ENCODE measurements around the gene FYB1. TPM values are rescaled to one million over a fixed set of nuclear protein-coding genes. Genes with fewer than 3 reads are reported as not detected.

The FYB1 gene
- total and polyA plus RNA-seq, 2 of the 4 experiments (the other 2 are of a cell fraction) = not detected

- no peak for TF ChIP-seq POLR2A (IDR thresholded peaks at IDR 0.05; ENCODE audit: low read depth, low read length)
- no peak for TF ChIP-seq BHLHE40 (IDR thresholded peaks at IDR 0.05; ENCODE audit: low read depth, low read length)
These were observed 142.3 kb downstream of the FYB1 start (continued) for GRCh38 chr5:39076757-39077728.

- no peak for ATAC-seq (ENCODE audit: low read depth)
- dilution Hi-C loops (cut with HindIII; ENCODE audit: low sequenced_read_pairs, unreplicated experiment) = no loop called here
- no peak for TF ChIP-seq RFX5 (IDR thresholded peaks at IDR 0.05; ENCODE audit: low read depth, low read length)
- TF ChIP-seq CHD1 (IDR thresholded peaks at IDR 0.05; ENCODE audit: low read depth, low read length) = no peak
- no peak for TF ChIP-seq ELK1 (IDR thresholded peaks at IDR 0.05; ENCODE audit: borderline replicate concordance, low read depth, low read length)
- TF ChIP-seq RAD21 (IDR thresholded peaks at IDR 0.05; ENCODE audit: low read length) = no peak
- no peak for TF ChIP-seq NFE2L2 (IDR thresholded peaks at IDR 0.05; ENCODE audit: low read depth, low read length)
- no peak for TF ChIP-seq CEBPB (IDR thresholded peaks at IDR 0.05; ENCODE audit: low read depth, low read length)
- TF ChIP-seq MAFK (IDR thresholded peaks at IDR 0.05; ENCODE audit: low read depth, low read length) = no peak
- no peak for TF ChIP-seq SMC3 (IDR thresholded peaks at IDR 0.05; ENCODE audit: low read depth, low read length)
- no peak for TF ChIP-seq CTCF (conservative IDR thresholded peaks at IDR 0.05; ENCODE audit: low read depth, low read length)
These were observed 143.1 kb downstream of the FYB1 start for GRCh38 chr5:39076101-39076756.

More at GRCh38 chr5:39076101-39076756, 143.1 kb downstream of the FYB1 start:
- no peaks in the 10 kb centered on the region for H3K36me3 ChIP-seq (ENCODE audit: control insufficient read depth, insufficient read depth, low read length)
- peaks cover 15% of the 10 kb centered on the region; the same call in 1 of the 2 replicates for H4K20me1 ChIP-seq (ENCODE audit: insufficient read depth, low read length)
- H2BK5ac ChIP-seq (ENCODE audit: low read depth, low read length, poor library complexity, severe bottlenecking) = peak overlapping the region; percentile 60
- peaks cover 6 to 14% of the 10 kb centered on the region in 2 experiments; a peak in 2 of 4 replicates for H3K79me1 ChIP-seq (ENCODE audit: low read depth in 1 of 2, low read length in 2 of 2)
- intact Hi-C loops (cut with micrococcal nuclease) = loop anchor here (10.0 kb wide), 1 partner anchor 231 kb away; the partner anchor contains the start of gene OSMR
- H2AK9ac ChIP-seq (replicated peaks; ENCODE audit: low read depth, low read length, poor library complexity) = no peak overlapping the region
- no peak overlapping the region for H3K4me3 ChIP-seq (ENCODE audit: insufficient read depth, low read depth, low read length)
- peak overlapping the region; percentile 60; the same call in 1 of the 2 replicates for H3K4me2 ChIP-seq (ENCODE audit: low read depth, low read length)
- H3K56ac ChIP-seq (ENCODE audit: extremely low read depth, insufficient read depth, low read length) = no peak overlapping the region; the same call in 1 of the 2 replicates
- no peaks in the 10 kb centered on the region for H3K4me1 ChIP-seq (ENCODE audit: control insufficient read depth, insufficient read depth, low read length)
- POLR2A ChIA-PET (ENCODE audit: unreplicated experiment) = interaction anchor here (0.7 kb wide), 1 partner anchor 215 kb away, joined by 3 read pairs; no protein-coding TSS in a partner anchor
- 100% methylated on average over 1 of the region's 6 CpGs; no CpG with 5 or more reads in 1 of the 2 experiments for WGBS, 2 experiments (ENCODE audit: extremely low coverage in 2 of 2, insufficient read length in 1 of 2)
- no peak overlapping the region for H3K27ac ChIP-seq (ENCODE audit: insufficient read depth, low read length)
- H2BK20ac ChIP-seq (ENCODE audit: low read depth, low read length) = no peak overlapping the region
- peak overlapping the region; percentile 28; the same call in 1 of the 2 replicates for H2BK120ac ChIP-seq (ENCODE audit: low read depth, low read length)
- H3K9me1 ChIP-seq (ENCODE audit: insufficient read depth, low read length) = no peaks in the 10 kb centered on the region
- CTCF ChIA-PET = interaction anchor here (0.6 kb wide), 1 partner anchor 40 kb away, joined by 3 read pairs; no protein-coding TSS in a partner anchor
- H3K14ac ChIP-seq (replicated peaks; ENCODE audit: low read depth, low read length) = 0 out of 2 replicates have a peak overlapping the region, but pooled peaks have one; percentile 31
- no peak overlapping the region; the same call in 1 of the 2 replicates for H3K18ac ChIP-seq (ENCODE audit: low read depth, low read length)
- H4K91ac ChIP-seq (ENCODE audit: insufficient read depth, low read depth, low read length) = peak overlapping the region; percentile 7; the same call in 1 of the 2 replicates
- no peaks in the 10 kb centered on the region for H3K9me3 ChIP-seq (ENCODE audit: control insufficient read depth, insufficient read depth, low read length)
- no peak overlapping the region; the same call in 1 of the 2 replicates for H3K23ac ChIP-seq (ENCODE audit: low read depth, low read length)
- in situ Hi-C loops (cut with MboI; ENCODE audit: low sequenced_read_pairs) = no loop called here
- H3K4ac ChIP-seq (ENCODE audit: low read depth, low read length) = no peak overlapping the region
- no peak overlapping the region for H3K9ac ChIP-seq (ENCODE audit: low read depth, low read length)
- no peak for DNase-seq
- no peak overlapping the region for H2AK5ac ChIP-seq (ENCODE audit: low read depth, low read length)
- no peak overlapping the region for H2AFZ ChIP-seq (replicated peaks; ENCODE audit: low read length, poor library complexity)
- BruUV-seq (replicated peaks) = no TSS peak
- H2BK15ac ChIP-seq (ENCODE audit: low read depth, low read length) = 0 out of 3 replicates have a peak overlapping the region, but pooled peaks have one; percentile 60
- H3K27me3 ChIP-seq (ENCODE audit: control insufficient read depth, insufficient read depth, low read length) = no peaks in the 10 kb centered on the region
- no peak overlapping the region for H4K5ac ChIP-seq (ENCODE audit: low read depth, low read length)
- H4K8ac ChIP-seq (ENCODE audit: low read depth in 2 of 2, low read length in 2 of 2) = no peak overlapping the region
